T-cell (primary cell): ENCODE results near the gene CDK13. TPM values are rescaled to one million over a fixed set of nuclear protein-coding genes. Genes with fewer than 3 reads are reported as not detected.
A peak's percentile ranks its signal among the peaks of the same experiment; 100 is the strongest.

Experiments
- ATAC-seq, 4 experiments: fragments of 200-7000 bp in 3 of 4; fragments of 150-1000 bp in 1 of 4; cut with Tn5 transposase; replicated peaks in 1 of 4; 1 replicate in 3 of 4; 2 replicates in 1 of 4; pipeline ENCODE4 v1.10.0; 2021; ENCODE audit warnings: moderate library complexity in 3 of 4, mild to moderate bottlenecking in 2 of 4, moderate number of reproducible peaks in 1 of 4
- CTCF ChIA-PET, 2 donors: fragments of 300-600 bp; sonication (Branson Sonifier 250); formaldehyde crosslinking; loops; one replicate each; lab custom pipeline; 2022; ENCODE audit warnings: antibody characterized with exemption in 2 of 2; lab: Charles Lee
- POLR2A ChIA-PET, 2 donors: fragments of 300-600 bp; sonication (Branson Sonifier 250); formaldehyde crosslinking; loops; one replicate each; lab custom pipeline; 2022; ENCODE audit warnings: antibody characterized with exemption in 2 of 2; lab: Charles Lee
- DNase-seq, 35 experiments: peaks; one replicate each; pipeline versions ENCODE4 v3.0.0 to v3.0.0-alpha.2; 2013 to 2023
- H3K27ac ChIP-seq: one replicate; pipeline ENCODE4 v1.5.1; 2013; ENCODE audit warnings: low read length
- H3K27me3 ChIP-seq, 2 experiments: replicated peaks in 1 of 2; 1 replicate in 1 of 2; 2 replicates in 1 of 2; pipeline versions ENCODE4 v1.6.1 to v1.7.0; 2013; ENCODE audit warnings: low read length in 1 of 2, mixed read lengths in 1 of 2; ENCODE audit not compliant: control insufficient read depth in 2 of 2, insufficient read depth in 2 of 2; ENCODE audit errors: extremely low read depth in 1 of 2
- H3K36me3 ChIP-seq, 2 donors: 1 replicate in 1 of 2; 2 replicates in 1 of 2; pipeline versions ENCODE4 v1.6.1 to v1.7.0; 2013; ENCODE audit warnings: low read length in 1 of 2; ENCODE audit not compliant: control insufficient read depth in 2 of 2, insufficient read depth in 1 of 2; ENCODE audit errors: extremely low read depth in 1 of 2
- H3K4me1 ChIP-seq, 2 experiments: 1 replicate in 1 of 2; 2 replicates in 1 of 2; pipeline versions ENCODE4 v1.6.1 to v1.7.0; 2013; ENCODE audit warnings: low read length in 2 of 2, mixed read lengths in 1 of 2; ENCODE audit not compliant: insufficient read depth in 2 of 2, control insufficient read depth in 1 of 2; ENCODE audit errors: extremely low read depth in 1 of 2
- H3K4me3 ChIP-seq, 2 donors: 1 replicate in 1 of 2; 2 replicates in 1 of 2; pipeline versions ENCODE4 v1.5.1 to v1.7.0; 2013; ENCODE audit warnings: mild to moderate bottlenecking in 2 of 2, low read length in 1 of 2, moderate library complexity in 1 of 2; ENCODE audit not compliant: control insufficient read depth in 1 of 2; ENCODE audit errors: extremely low read depth in 1 of 2
- H3K9me3 ChIP-seq: 2 replicates; pipeline ENCODE4 v1.7.0; 2013
- H3K27ac Mint-ChIP-seq, 2 donors: one replicate each; pipeline ENCODE4 v1.8.0; 2020 to 2021; ENCODE audit warnings: mild to moderate bottlenecking in 2 of 2, mixed read lengths in 2 of 2
- H3K27me3 Mint-ChIP-seq, 2 donors: one replicate each; pipeline ENCODE4 v1.8.0; 2021 to 2022; ENCODE audit warnings: mixed read lengths in 2 of 2
- H3K36me3 Mint-ChIP-seq: one replicate; pipeline ENCODE4 v1.8.0; 2021; ENCODE audit warnings: mixed read lengths
- H3K4me1 Mint-ChIP-seq, 3 donors: one replicate each; pipeline ENCODE4 v1.8.0; 2020 to 2022; ENCODE audit warnings: mixed read lengths in 3 of 3, mild to moderate bottlenecking in 1 of 3
- H3K4me3 Mint-ChIP-seq, 3 donors: one replicate each; pipeline ENCODE4 v1.8.0; 2020 to 2022; ENCODE audit warnings: mild to moderate bottlenecking in 3 of 3, mixed read lengths in 3 of 3, moderate library complexity in 3 of 3
- H3K9me3 Mint-ChIP-seq, 3 donors: one replicate each; pipeline ENCODE4 v1.8.0; 2020 to 2022; ENCODE audit warnings: mixed read lengths in 3 of 3
- WGBS: methylation state at CpG from one replicate; pipeline ENCODE4 v1.1.5; 2013; ENCODE audit warnings: missing lambda C conversion rate; ENCODE audit not compliant: insufficient coverage; 5-methylcytosine and 5-hydroxymethylcytosine counted together
- total RNA-seq, 35 experiments: library from RNA in 6 of 35; stranded (reverse) in 6 of 35; fragments of 120-200 nt in 1 of 35; gene quantifications; one replicate each; pipeline versions ENCODE4 v1.2.1 to v1.2.4 and lab custom pipeline; 2013 to 2026

Gene CDK13
- total RNA-seq, 5 donors from 2014 or later (not counting 1 experiment from before 2014, with no cell fraction given) = 84.8 to 129 (median 89.6) TPM

- Histone ChIP-seq H3K27ac (no peak overlapping the region), H3K4me3 (no peak overlapping the region), H3K27me3 (peaks cover 0 to 6% of the 10 kb centered on the region in 2 experiments), H3K4me1 (peaks cover 2 to 4% of the 10 kb centered on the region in 2 experiments), H3K9me3 (no peaks in the 10 kb centered on the region), H3K36me3 (no peaks in the 10 kb centered on the region)
- Mint-ChIP-seq H3K27me3 (peaks cover 0 to 4% of the 10 kb centered on the region in 2 donors), H3K9me3 (no peaks in the 10 kb centered on the region), H3K36me3 (no peaks in the 10 kb centered on the region), H3K4me3 (no peak overlapping the region), H3K27ac (no peak overlapping the region), H3K4me1 (peaks cover 3 to 10% (median 6%) of the 10 kb centered on the region in 3 donors)
- ChIA-PET POLR2A (no interaction called here), CTCF (interaction anchor here in 1 of 2 donors (0.6 kb wide), 1 partner anchor 49 kb away, joined by 3 read pairs; no protein-coding TSS in a partner anchor)
- ATAC-seq (no peak), DNase-seq (no peak)
- no CpG with 5 or more reads among the region's 2 CpGs for WGBS
Observed at GRCh38 chr7:39942883-39943282, 7.2 kb upstream of the CDK13 start.

GRCh38 chr7:39946693-39947092, 3.4 kb upstream of the CDK13 start:
- H3K27me3 Mint-ChIP-seq = peaks cover under 1 to 2% of the 10 kb centered on the region in 2 donors
- ChIA-PET POLR2A (no interaction called here), CTCF (no interaction called here)
- H3K36me3 Mint-ChIP-seq = no peaks in the 10 kb centered on the region
- H3K4me3 Mint-ChIP-seq = no peak overlapping the region
- Histone ChIP-seq H3K4me3 (no peak overlapping the region), H3K4me1 (peaks cover 10 to 11% of the 10 kb centered on the region in 2 experiments), H3K9me3 (no peaks in the 10 kb centered on the region), H3K27ac (no peak overlapping the region), H3K36me3 (no peaks in the 10 kb centered on the region), H3K27me3 (no peaks in the 10 kb centered on the region)
- DNase-seq (no peak), ATAC-seq (no peak)
- peaks cover 20 to 24% (median 20%) of the 10 kb centered on the region in 3 donors for H3K4me1 Mint-ChIP-seq
- peak overlapping the region; percentile 69 to 99 for H3K27ac Mint-ChIP-seq
- 100% methylated on average over 6 of the region's 9 CpGs for WGBS
- H3K9me3 Mint-ChIP-seq = no peaks in the 10 kb centered on the region

- DNase-seq = peak in 1 of 35 experiments; percentile 2
Observed at GRCh38 chr7:39948375-39948955, 1.6 kb upstream of the CDK13 start.

GRCh38 chr7:39948956-39949928, 814 bp upstream of the CDK13 start:
- Histone ChIP-seq H3K27me3 (no peaks in the 10 kb centered on the region), H3K9me3 (no peaks in the 10 kb centered on the region), H3K4me3 (peak overlapping the region; percentile 61 to 99), H3K4me1 (peaks cover 12 to 25% of the 10 kb centered on the region in 2 experiments), H3K27ac (peak overlapping the region; percentile 99), H3K36me3 (no peaks in the 10 kb centered on the region)
- DNase-seq = peak; percentile 96 to 99 (median 99)
- CTCF ChIA-PET = interaction anchor here (0.6 to 1.8 kb wide), 12 partner anchors 8 to 104 kb away, joined by 3 to 14 read pairs (median 4); no protein-coding TSS in a partner anchor
- H3K9me3 Mint-ChIP-seq = no peaks in the 10 kb centered on the region
- peak; percentile 71 to 79 (median 76) for ATAC-seq
- POLR2A ChIA-PET = interaction anchor here (0.5 to 1.4 kb wide), 9 partner anchors 8 to 184 kb away, joined by 3 to 18 read pairs (median 7); no protein-coding TSS in a partner anchor
- under 1% methylated on average over 38 of the region's 74 CpGs for WGBS
- peaks cover 35 to 39% (median 38%) of the 10 kb centered on the region in 3 donors for H3K4me1 Mint-ChIP-seq
- peak overlapping the region; percentile 99 to 100 for H3K27ac Mint-ChIP-seq
- H3K4me3 Mint-ChIP-seq = peak overlapping the region; percentile 95 to 99 (median 98)
- peaks cover 3% of the 10 kb centered on the region for H3K36me3 Mint-ChIP-seq
- H3K27me3 Mint-ChIP-seq = peaks cover 0 to 2% of the 10 kb centered on the region in 2 donors

More at GRCh38 chr7:39948375-39948955, 1.6 kb upstream of the CDK13 start:
- Histone ChIP-seq H3K27me3 (no peaks in the 10 kb centered on the region), H3K9me3 (no peaks in the 10 kb centered on the region), H3K4me3 (peak overlapping the region; percentile 61 to 99), H3K36me3 (no peaks in the 10 kb centered on the region), H3K4me1 (peaks cover 12 to 17% of the 10 kb centered on the region in 2 experiments), H3K27ac (peak overlapping the region; percentile 99)
- 55% methylated on average over 6 of the region's 10 CpGs for WGBS
- no peak for ATAC-seq
- no peaks in the 10 kb centered on the region for H3K9me3 Mint-ChIP-seq
- ChIA-PET CTCF (interaction anchor here (0.6 to 1.8 kb wide), 10 partner anchors 9 to 105 kb away, joined by 3 to 14 read pairs (median 4); no protein-coding TSS in a partner anchor), POLR2A (interaction anchor here (0.7 to 1.4 kb wide), 6 partner anchors 9 to 185 kb away, joined by 3 to 18 read pairs (median 8); no protein-coding TSS in a partner anchor)
- peaks cover 32 to 35% (median 32%) of the 10 kb centered on the region in 3 donors for H3K4me1 Mint-ChIP-seq
- H3K27me3 Mint-ChIP-seq = peaks cover 0 to 2% of the 10 kb centered on the region in 2 donors
- H3K4me3 Mint-ChIP-seq = peak overlapping the region; percentile 95 to 99 (median 98)
- H3K36me3 Mint-ChIP-seq = peaks cover 3% of the 10 kb centered on the region
- H3K27ac Mint-ChIP-seq = peak overlapping the region; percentile 99 to 100

GRCh38 chr7:39950473-39951225, 593 bp downstream of the CDK13 start:
- H3K4me1 Mint-ChIP-seq = peaks cover 49 to 53% (median 53%) of the 10 kb centered on the region in 3 donors
- POLR2A ChIA-PET = interaction anchor here (0.5 to 0.7 kb wide), 4 partner anchors 24 to 383 kb away, joined by 3 to 6 read pairs (median 4); no protein-coding TSS in a partner anchor
- H3K36me3 ChIP-seq = no peaks in the 10 kb centered on the region
- H3K9me3 Mint-ChIP-seq = no peaks in the 10 kb centered on the region
- H3K27me3 ChIP-seq = no peaks in the 10 kb centered on the region
- peak; percentile 3 to 63 (median 30) for DNase-seq
- H3K36me3 Mint-ChIP-seq = peaks cover 7% of the 10 kb centered on the region
- peaks cover 21 to 39% of the 10 kb centered on the region in 2 experiments for H3K4me1 ChIP-seq
- H3K27me3 Mint-ChIP-seq = peaks cover 0 to 2% of the 10 kb centered on the region in 2 donors
- ATAC-seq = no peak
- CTCF ChIA-PET = interaction anchor here (0.6 to 2.8 kb wide), 5 partner anchors 18 to 102 kb away, joined by 3 to 23 read pairs (median 3); no protein-coding TSS in a partner anchor
- peak overlapping the region; percentile 95 to 99 (median 98) for H3K4me3 Mint-ChIP-seq
- peak overlapping the region; percentile 99 to 100 for H3K27ac Mint-ChIP-seq
- whole genome bisulfite sequencing = under 1% methylated on average over 93 of the region's 93 CpGs
- H3K9me3 ChIP-seq = no peaks in the 10 kb centered on the region
- peak overlapping the region; percentile 88 to 99 for H3K4me3 ChIP-seq
- H3K27ac ChIP-seq = peak overlapping the region; percentile 99
